BE2C (cell line): ENCODE data around the gene MAP3K9.

Source experiments
- DNase-seq: peaks from one replicate; pipeline ENCODE4 v3.0.0-alpha.2; 2020
- H3K27me3 ChIP-seq: fragments of 250-450 bp; sonication (Bioruptor Pico); 2 replicates; pipeline ENCODE4 v1.5.1; 2020; ENCODE audit warnings: mild to moderate bottlenecking
- H3K36me3 ChIP-seq: fragments of 250-450 bp; sonication (Bioruptor Pico); 2 replicates; pipeline ENCODE4 v1.5.1; 2020; ENCODE audit warnings: mild to moderate bottlenecking
- H3K4me1 ChIP-seq: fragments of 250-450 bp; sonication (Bioruptor Pico); 2 replicates; pipeline ENCODE4 v1.5.1; 2020
- H3K4me3 ChIP-seq: 2 replicates; pipeline ENCODE4 v1.5.1; 2011; ENCODE audit warnings: low read depth, low read length
- H3K9me3 ChIP-seq: fragments of 250-450 bp; sonication (Bioruptor Pico); 2 replicates; pipeline ENCODE4 v1.5.1; 2020
- TF ChIP-seq, protein P1 (sequence below): IDR thresholded peaks from 2 replicates; pipeline ENCODE4 v1.5.1; 2012; ENCODE audit warnings: mild to moderate bottlenecking, low read depth, low read length

The MAP3K9 gene

DNA sequence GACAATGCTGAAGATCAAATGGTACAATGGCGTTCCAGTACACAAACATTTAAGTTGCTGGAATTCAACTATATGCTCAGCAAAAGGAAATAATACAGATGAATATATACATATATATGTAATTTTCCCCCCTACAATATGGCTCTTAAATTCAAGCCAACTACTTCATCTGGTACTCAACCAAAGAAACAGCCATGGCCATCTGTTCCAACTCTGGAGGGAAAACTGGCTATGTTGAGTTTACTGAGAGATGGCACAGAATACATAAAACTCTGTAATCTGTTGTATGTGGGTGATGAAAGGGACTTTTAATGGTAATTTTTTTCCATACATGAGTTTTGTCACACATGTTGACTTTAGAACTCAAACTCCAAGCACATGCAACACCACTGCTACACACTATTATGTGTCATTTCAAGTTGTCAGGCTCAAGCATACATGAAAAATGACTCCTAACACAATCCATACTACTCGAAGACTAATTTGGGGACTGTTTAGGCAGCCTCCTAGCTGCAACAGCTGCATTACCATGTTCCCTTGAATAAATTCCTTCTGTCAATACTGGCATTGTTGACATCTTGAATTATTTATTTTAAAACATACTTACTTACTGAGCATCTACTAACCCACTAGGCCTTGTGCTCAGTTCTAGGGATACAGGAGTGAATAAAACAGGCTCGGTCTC, 38.2 kb upstream of the MAP3K9 start:
- no peaks in the 10 kb centered on the region for H3K36me3 ChIP-seq
- H3K4me3 ChIP-seq = no peak overlapping the region
- H3K4me1 ChIP-seq = no peaks in the 10 kb centered on the region
- DNase-seq = no peak
- TF ChIP-seq, protein P1, sequence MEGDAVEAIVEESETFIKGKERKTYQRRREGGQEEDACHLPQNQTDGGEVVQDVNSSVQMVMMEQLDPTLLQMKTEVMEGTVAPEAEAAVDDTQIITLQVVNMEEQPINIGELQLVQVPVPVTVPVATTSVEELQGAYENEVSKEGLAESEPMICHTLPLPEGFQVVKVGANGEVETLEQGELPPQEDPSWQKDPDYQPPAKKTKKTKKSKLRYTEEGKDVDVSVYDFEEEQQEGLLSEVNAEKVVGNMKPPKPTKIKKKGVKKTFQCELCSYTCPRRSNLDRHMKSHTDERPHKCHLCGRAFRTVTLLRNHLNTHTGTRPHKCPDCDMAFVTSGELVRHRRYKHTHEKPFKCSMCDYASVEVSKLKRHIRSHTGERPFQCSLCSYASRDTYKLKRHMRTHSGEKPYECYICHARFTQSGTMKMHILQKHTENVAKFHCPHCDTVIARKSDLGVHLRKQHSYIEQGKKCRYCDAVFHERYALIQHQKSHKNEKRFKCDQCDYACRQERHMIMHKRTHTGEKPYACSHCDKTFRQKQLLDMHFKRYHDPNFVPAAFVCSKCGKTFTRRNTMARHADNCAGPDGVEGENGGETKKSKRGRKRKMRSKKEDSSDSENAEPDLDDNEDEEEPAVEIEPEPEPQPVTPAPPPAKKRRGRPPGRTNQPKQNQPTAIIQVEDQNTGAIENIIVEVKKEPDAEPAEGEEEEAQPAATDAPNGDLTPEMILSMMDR = no peak
- H3K27me3 ChIP-seq = peaks cover 4% of the 10 kb centered on the region
- no peaks in the 10 kb centered on the region for H3K9me3 ChIP-seq

DNA sequence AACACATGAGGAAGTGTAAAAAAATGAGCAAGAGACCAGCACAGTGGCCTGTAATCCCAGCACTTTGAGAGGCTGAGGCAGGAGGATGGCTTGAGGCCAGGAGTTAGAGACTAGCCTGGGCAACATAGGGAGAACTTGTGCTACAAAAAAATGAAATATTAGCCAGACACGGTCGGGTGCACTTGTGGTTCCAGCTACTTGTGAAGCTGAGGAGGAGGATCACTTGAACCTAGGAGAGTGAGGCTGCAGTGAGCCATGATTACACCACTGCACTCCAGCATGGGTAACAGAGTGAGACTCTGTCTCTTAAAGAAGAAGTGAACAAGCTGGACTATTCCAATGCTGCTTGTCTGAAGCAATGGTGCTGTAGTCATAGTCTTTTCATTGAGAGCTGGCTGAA, 36.3 kb upstream of the MAP3K9 start:
- DNase-seq = no peak
- no peaks in the 10 kb centered on the region for H3K4me1 ChIP-seq
- H3K4me3 ChIP-seq = no peak overlapping the region
- no peaks in the 10 kb centered on the region for H3K9me3 ChIP-seq
- TF ChIP-seq, protein P1 = no peak
- H3K36me3 ChIP-seq = no peaks in the 10 kb centered on the region
- peaks cover 10% of the 10 kb centered on the region for H3K27me3 ChIP-seq

DNA sequence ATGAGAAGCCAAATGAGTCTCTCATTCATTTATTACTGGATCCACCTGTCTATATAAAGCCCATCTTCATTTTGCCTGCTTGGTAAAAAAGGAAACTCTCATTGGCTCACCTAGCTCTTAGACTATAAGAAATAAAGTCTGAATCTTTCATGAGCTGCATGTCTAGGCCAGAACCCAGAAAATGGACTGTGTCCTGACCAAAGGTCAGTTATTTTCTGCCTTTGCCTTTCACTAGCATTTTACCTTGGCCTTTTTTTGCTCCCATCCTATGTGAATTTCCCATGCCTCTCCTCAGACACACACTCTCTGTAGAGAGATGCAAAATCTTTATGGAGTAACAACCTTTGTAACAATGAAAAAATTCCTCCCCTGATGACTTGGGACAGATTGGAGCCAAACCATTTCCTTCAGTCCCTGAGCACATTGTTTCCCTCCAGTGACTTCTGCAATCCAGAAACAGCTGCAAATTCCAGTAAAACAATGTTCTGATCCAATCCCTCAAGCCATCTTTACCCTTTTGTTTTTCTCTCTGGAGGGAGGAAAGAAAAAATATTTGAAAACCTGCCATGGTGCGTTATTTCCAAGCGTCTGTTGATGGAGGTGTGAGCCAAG, 33.6 kb upstream of the MAP3K9 start:
- H3K27me3 ChIP-seq = peaks cover 10% of the 10 kb centered on the region
- no peak overlapping the region for H3K4me3 ChIP-seq
- TF ChIP-seq, protein P1 = no peak
- H3K9me3 ChIP-seq = no peaks in the 10 kb centered on the region
- no peaks in the 10 kb centered on the region for H3K36me3 ChIP-seq
- H3K4me1 ChIP-seq = no peaks in the 10 kb centered on the region
- DNase-seq = no peak

DNA sequence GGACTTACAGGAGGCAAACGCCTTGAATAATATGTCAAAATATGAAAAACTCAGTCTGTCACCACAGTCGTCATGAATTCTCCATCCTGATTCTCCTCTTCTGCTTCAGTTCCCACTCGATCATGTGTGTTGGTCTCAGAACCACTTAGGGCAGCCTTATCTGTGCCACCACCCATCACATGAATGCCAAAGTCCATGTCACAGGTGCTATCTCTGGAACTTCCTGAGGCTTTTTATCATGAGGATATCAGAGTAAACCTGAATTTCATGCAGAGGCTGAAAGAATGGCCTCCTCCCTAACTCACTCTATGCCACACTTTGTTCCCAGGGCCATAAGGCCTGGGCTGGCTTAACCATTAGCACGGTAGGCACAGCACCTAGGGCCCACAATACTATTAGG, 28.8 kb upstream of the MAP3K9 start:
- no peaks in the 10 kb centered on the region for H3K9me3 ChIP-seq
- 0 out of 2 replicates have a peak, but pooled peaks cover 6% of the 10 kb centered on the region for H3K27me3 ChIP-seq
- no peaks in the 10 kb centered on the region for H3K36me3 ChIP-seq
- DNase-seq = no peak
- no peak overlapping the region for H3K4me3 ChIP-seq
- no peaks in the 10 kb centered on the region for H3K4me1 ChIP-seq
- TF ChIP-seq, protein P1 = no peak

DNA sequence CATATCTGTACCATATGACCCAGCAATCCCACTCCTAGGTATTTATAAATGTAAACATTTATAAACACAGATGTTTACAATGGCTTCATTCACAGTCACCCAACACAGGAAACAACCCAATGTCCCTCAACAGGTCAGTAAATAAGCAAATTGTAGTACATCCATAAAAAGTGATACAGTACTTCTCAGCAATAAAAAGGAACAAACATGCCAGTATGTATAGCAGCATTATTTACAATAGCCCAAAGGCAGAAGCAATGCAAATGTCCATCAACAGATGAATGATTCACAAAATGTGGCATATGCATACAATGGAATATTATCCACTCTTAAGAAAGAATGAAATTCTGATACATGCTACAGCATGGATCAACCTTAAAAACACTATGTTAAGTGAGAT, 27.6 kb upstream of the MAP3K9 start:
- H3K4me3 ChIP-seq = no peak overlapping the region
- no peaks in the 10 kb centered on the region for H3K36me3 ChIP-seq
- no peaks in the 10 kb centered on the region for H3K9me3 ChIP-seq
- no peaks in the 10 kb centered on the region for H3K4me1 ChIP-seq
- TF ChIP-seq, protein P1 = no peak
- H3K27me3 ChIP-seq = 0 out of 2 replicates have a peak, but pooled peaks cover 6% of the 10 kb centered on the region
- no peak for DNase-seq

DNA sequence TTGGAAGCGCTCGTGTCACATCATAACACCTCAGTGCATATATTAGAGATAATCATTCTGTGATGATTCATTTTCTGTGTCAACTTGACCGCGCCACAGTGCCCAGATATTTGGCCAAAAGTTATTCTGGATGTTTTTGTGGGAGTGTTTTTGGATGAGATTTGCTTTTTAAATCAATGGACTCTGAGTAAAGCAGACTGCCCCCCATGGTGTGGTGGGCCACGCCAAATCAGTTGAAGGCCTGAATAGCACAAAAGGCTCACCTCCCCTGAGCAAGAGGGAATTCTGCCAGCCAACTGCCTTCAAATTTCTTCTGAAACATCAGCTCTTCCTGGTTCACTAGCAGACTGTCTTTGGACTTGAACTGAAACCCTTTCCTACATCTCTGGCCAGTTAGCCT, 24.6 kb upstream of the MAP3K9 start:
- Histone ChIP-seq H3K4me3 (no peak overlapping the region), H3K36me3 (no peaks in the 10 kb centered on the region), H3K9me3 (no peaks in the 10 kb centered on the region), H3K27me3 (peaks cover 5% of the 10 kb centered on the region; the same call in 1 of the 2 replicates), H3K4me1 (no peaks in the 10 kb centered on the region)
- DNase-seq = no peak
- TF ChIP-seq, protein P1 = no peak
